B cell (primary cell): ENCODE data around the gene AQP5. TPM values are rescaled to one million over a fixed set of nuclear protein-coding genes. Genes with fewer than 3 reads are reported as not detected.
A peak's percentile ranks its signal among the peaks of the same experiment; 100 is the strongest.

Source experiments
- ATAC-seq: fragments of 200-7000 bp; cut with Tn5 transposase; one replicate; pipeline ENCODE4 v1.10.0; 2021; ENCODE audit warnings: low read depth, mild to moderate bottlenecking, moderate number of reproducible peaks, moderate library complexity
- CTCF ChIA-PET: fragments of 350-600 bp; sonication (Branson Sonifier 250); formaldehyde crosslinking; loops from one replicate; lab custom pipeline; 2021; ENCODE audit warnings: antibody characterized with exemption, inconsistent platforms; lab: Charles Lee
- POLR2A ChIA-PET: fragments of 350-600 bp; sonication (Branson Sonifier 250); formaldehyde crosslinking; loops from one replicate; lab custom pipeline; 2021; ENCODE audit warnings: antibody characterized with exemption; lab: Charles Lee
- DNase-seq: peaks from one replicate; pipeline ENCODE4 v3.0.0; 2013
- H2AFZ ChIP-seq: 2 replicates; pipeline ENCODE4 v1.6.1; 2012; ENCODE audit warnings: mild to moderate bottlenecking, low read depth, low read length; ENCODE audit not compliant: insufficient read depth, poor library complexity, severe bottlenecking
- H3K27ac ChIP-seq, 2 donors: 1 replicate in 1 of 2; 2 replicates in 1 of 2; pipeline ENCODE4 v1.5.1; 2012 to 2013; ENCODE audit warnings: low read length in 2 of 2, mild to moderate bottlenecking in 2 of 2, moderate library complexity in 1 of 2
- H3K27me3 ChIP-seq, 4 experiments: fragments of 200-600 bp in 1 of 4; sonication (generic) in 1 of 4; replicated peaks in 1 of 4; 1 replicate in 2 of 4; 2 replicates in 2 of 4; pipeline versions ENCODE4 v1.6.1 to v1.7.0; 2013 to 2016; ENCODE audit warnings: low read length in 3 of 4, mild to moderate bottlenecking in 2 of 4, mixed read lengths in 1 of 4, moderate library complexity in 1 of 4; ENCODE audit not compliant: insufficient read depth in 4 of 4, control insufficient read depth in 3 of 4; ENCODE audit errors: control extremely low read depth in 1 of 4
- H3K36me3 ChIP-seq, 2 experiments: replicated peaks in 1 of 2; 1 replicate in 1 of 2; 2 replicates in 1 of 2; pipeline versions ENCODE4 v1.6.1 to v1.7.1; 2013; ENCODE audit warnings: low read length in 1 of 2; ENCODE audit not compliant: insufficient read depth in 2 of 2, control insufficient read depth in 1 of 2; ENCODE audit errors: control extremely low read depth in 1 of 2, extremely low read depth in 1 of 2
- H3K4me1 ChIP-seq, 2 donors: fragments of 200-600 bp in 1 of 2; sonication (generic) in 1 of 2; 1 replicate in 1 of 2; 2 replicates in 1 of 2; pipeline versions ENCODE4 v1.5.1 to v1.6.1; 2013 to 2017; ENCODE audit warnings: low read length in 2 of 2; ENCODE audit not compliant: control insufficient read depth in 2 of 2, insufficient read depth in 2 of 2
- H3K4me2 ChIP-seq: replicated peaks from 2 replicates; pipeline ENCODE3; 2012; ENCODE audit warnings: mild to moderate bottlenecking, low read depth, low read length; ENCODE audit not compliant: poor library complexity, severe bottlenecking
- H3K4me3 ChIP-seq, 5 experiments: fragments of 200-600 bp in 1 of 5; sonication (generic) in 1 of 5; 1 replicate in 3 of 5; 2 replicates in 2 of 5; pipeline versions ENCODE4 v1.5.1 to v1.7.0; 2011 to 2016; ENCODE audit warnings: low read length in 4 of 5, mild to moderate bottlenecking in 4 of 5, low read depth in 2 of 5, control low read depth in 1 of 5, moderate library complexity in 1 of 5; ENCODE audit not compliant: insufficient read depth in 1 of 5; ENCODE audit errors: control extremely low read depth in 1 of 5, extremely low read depth in 1 of 5
- H3K79me2 ChIP-seq: fragments of 200-600 bp; sonication (generic); one replicate; pipeline ENCODE4 v1.6.0; 2016; ENCODE audit warnings: low read length; ENCODE audit not compliant: control insufficient read depth, insufficient read depth
- H3K9ac ChIP-seq: fragments of 200-600 bp; sonication (generic); 2 replicates; pipeline ENCODE4 v1.6.1; 2017; ENCODE audit warnings: mild to moderate bottlenecking, low read length, moderate library complexity
- H3K9me3 ChIP-seq, 3 donors: one replicate each; pipeline versions ENCODE4 v1.6.1 to v1.7.1; 2013; ENCODE audit warnings: low read length in 2 of 3; ENCODE audit not compliant: control insufficient read depth in 2 of 3, insufficient read depth in 1 of 3; ENCODE audit errors: control extremely low read depth in 1 of 3
- H4K20me1 ChIP-seq: 2 replicates; pipeline ENCODE4 v1.6.0; 2012; ENCODE audit warnings: mild to moderate bottlenecking, low read length; ENCODE audit not compliant: insufficient read depth, control insufficient read depth, poor library complexity, severe bottlenecking
- H3K27ac Mint-ChIP-seq: one replicate; pipeline ENCODE4 v1.8.0; 2021; ENCODE audit warnings: mixed read lengths
- H3K27me3 Mint-ChIP-seq: one replicate; pipeline ENCODE4 v1.8.0; 2021; ENCODE audit warnings: mixed read lengths
- H3K4me1 Mint-ChIP-seq: one replicate; pipeline ENCODE4 v1.8.0; 2021; ENCODE audit warnings: mixed read lengths
- H3K4me3 Mint-ChIP-seq: one replicate; pipeline ENCODE4 v1.8.0; 2021; ENCODE audit warnings: mixed read lengths
- H3K9me3 Mint-ChIP-seq: one replicate; pipeline ENCODE4 v1.8.0; 2022; ENCODE audit warnings: mixed read lengths; ENCODE audit not compliant: insufficient read depth
- EZH2 ChIP-seq: IDR thresholded peaks from 2 replicates; pipeline ENCODE4 v1.6.1; 2012; ENCODE audit warnings: borderline replicate concordance, low read depth, mild to moderate bottlenecking, moderate library complexity, low read length; ENCODE audit not compliant: insufficient read depth, poor library complexity, severe bottlenecking
- WGBS: methylation state at CpG from one replicate; pipeline ENCODE4 v1.1.5; 2013; ENCODE audit warnings: missing lambda C conversion rate; ENCODE audit not compliant: insufficient coverage; 5-methylcytosine and 5-hydroxymethylcytosine counted together
- intact Hi-C: fragments of 100-400 bp; cut with micrococcal nuclease; formaldehyde crosslinking; loops from one replicate; pipeline ENCODE4 v1.10.0; 2022
- polyA plus RNA-seq: library from polyadenylated mRNA; depleted of rRNA; stranded (reverse); fragments of >200 nt; gene quantifications from 2 replicates; pipeline ENCODE4 v1.2.3, GENCODE V29; 2012
- total RNA-seq, 2 donors: library from RNA; stranded (reverse); fragments of 120-200 nt in 1 of 2; gene quantifications; 1 replicate in 1 of 2; 2 replicates in 1 of 2; pipeline versions ENCODE4 v1.2.3 to v1.2.4, GENCODE V29; 2013 to 2022
- TF ChIP-seq, protein P1 (sequence below): fragments of 200-600 bp; IDR thresholded peaks from one replicate; pipeline ENCODE4 v1.8.0; 2022; ENCODE audit warnings: antibody characterized with exemption, mild to moderate bottlenecking

The AQP5 gene
- total and polyA plus RNA-seq, 2 donors (not counting 1 experiment from before 2014, with no cell fraction given), result not detected

DNA sequence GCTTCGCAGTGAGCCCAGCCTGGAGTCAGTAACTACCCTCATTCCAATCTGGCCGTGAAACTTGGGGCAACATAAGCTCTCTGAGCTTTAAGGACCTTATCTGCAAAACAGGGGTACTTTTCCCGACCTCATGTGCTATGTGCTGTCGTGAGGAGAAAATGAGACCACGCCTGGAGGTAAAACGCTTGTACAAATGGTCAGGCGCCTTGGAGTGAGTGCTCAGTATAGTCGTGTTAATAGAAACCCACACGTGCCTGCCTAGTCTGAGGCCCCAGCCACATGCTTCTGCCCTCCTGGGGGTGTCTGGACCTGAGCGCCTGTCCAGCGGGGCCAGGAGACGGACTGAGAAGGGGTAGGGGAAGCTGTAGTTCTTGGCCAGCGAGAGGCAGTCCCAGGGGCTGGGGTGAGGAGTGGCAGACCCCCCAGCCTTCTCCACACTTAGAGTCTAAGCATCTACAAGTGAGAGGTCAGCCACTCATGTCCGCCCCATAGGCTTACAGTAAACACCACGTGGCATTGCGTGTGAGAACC is 4.9 kb downstream of the AQP5 start:
- no peak overlapping the region for H3K27ac ChIP-seq
- peak overlapping the region; percentile 84 for H2AFZ ChIP-seq
- H3K4me3 ChIP-seq, result no peak overlapping the region
- ATAC-seq (no peak), DNase-seq (no peak)
- WGBS, result 34% methylated on average over 11 of the region's 16 CpGs
- TF ChIP-seq, protein P1, sequence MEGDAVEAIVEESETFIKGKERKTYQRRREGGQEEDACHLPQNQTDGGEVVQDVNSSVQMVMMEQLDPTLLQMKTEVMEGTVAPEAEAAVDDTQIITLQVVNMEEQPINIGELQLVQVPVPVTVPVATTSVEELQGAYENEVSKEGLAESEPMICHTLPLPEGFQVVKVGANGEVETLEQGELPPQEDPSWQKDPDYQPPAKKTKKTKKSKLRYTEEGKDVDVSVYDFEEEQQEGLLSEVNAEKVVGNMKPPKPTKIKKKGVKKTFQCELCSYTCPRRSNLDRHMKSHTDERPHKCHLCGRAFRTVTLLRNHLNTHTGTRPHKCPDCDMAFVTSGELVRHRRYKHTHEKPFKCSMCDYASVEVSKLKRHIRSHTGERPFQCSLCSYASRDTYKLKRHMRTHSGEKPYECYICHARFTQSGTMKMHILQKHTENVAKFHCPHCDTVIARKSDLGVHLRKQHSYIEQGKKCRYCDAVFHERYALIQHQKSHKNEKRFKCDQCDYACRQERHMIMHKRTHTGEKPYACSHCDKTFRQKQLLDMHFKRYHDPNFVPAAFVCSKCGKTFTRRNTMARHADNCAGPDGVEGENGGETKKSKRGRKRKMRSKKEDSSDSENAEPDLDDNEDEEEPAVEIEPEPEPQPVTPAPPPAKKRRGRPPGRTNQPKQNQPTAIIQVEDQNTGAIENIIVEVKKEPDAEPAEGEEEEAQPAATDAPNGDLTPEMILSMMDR, result no peak
- no peak for TF ChIP-seq EZH2
- no peak overlapping the region for H3K9ac ChIP-seq
- no peaks in the 10 kb centered on the region for H3K9me3 Mint-ChIP-seq
- intact Hi-C loops, result loop anchor here (2.0 kb wide), 1 partner anchor 208 kb away; no protein-coding TSS in a partner anchor
- H3K4me1 Mint-ChIP-seq, result peaks cover 7% of the 10 kb centered on the region
- H3K27me3 ChIP-seq, result peaks cover 0 to 64% (median 16%) of the 10 kb centered on the region in 4 experiments
- H3K4me3 Mint-ChIP-seq, result peak overlapping the region; percentile 81
- H3K4me2 ChIP-seq, result peak overlapping the region; percentile 97
- CTCF ChIA-PET, result interaction anchor here (0.6 to 6.5 kb wide), 36 partner anchors 8 to 348 kb away, joined by 3 to 93 read pairs (median 6); partner anchors contain the start of gene AQP2
- peaks cover 11% of the 10 kb centered on the region in 2 donors for H3K4me1 ChIP-seq
- H3K27ac Mint-ChIP-seq, result no peak overlapping the region
- H3K36me3 ChIP-seq, result no peaks in the 10 kb centered on the region
- H3K9me3 ChIP-seq, result no peaks in the 10 kb centered on the region
- no peaks in the 10 kb centered on the region for H3K79me2 ChIP-seq
- H3K27me3 Mint-ChIP-seq, result peaks cover 43% of the 10 kb centered on the region
- POLR2A ChIA-PET, result no interaction called here
- H4K20me1 ChIP-seq, result no peaks in the 10 kb centered on the region

DNA sequence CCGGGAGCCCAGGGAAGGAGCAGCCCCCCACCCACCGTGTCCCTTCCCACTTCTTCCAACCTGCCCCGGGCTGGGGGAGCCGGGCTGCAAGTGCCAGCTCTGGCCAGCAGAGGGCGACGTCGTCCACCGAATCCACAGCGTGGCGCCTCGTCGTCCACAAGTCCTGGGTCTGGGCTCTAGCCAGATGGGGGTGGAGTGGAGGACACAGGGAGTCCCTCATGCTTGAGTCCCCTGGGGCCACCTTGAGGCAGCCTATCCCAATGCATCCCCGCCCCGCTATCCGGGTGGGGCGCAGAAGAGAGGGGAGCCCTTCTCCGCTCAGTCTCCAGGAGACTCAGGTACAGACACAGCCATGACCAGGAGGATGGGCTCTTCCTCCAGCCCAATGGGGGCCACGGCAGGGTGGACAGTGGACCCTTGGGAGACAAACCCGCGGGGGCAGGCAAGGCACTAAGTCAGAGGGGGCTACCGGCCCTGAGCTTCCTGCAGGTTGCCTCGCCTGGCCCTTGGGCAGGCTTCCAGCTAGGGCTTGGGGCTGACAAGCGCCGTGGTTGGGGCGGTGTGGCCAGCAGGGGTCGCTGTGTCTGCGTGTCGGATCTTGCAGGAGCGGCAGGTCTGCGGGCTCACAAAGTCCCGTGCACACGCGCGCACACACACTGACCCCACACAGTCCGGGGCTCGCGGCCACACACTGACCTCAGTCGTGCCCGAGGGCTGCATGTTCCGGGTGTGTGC is 5.5 kb downstream of the AQP5 start:
- Mint-ChIP-seq H3K27me3 (peaks cover 43% of the 10 kb centered on the region), H3K4me1 (peaks cover 7% of the 10 kb centered on the region), H3K27ac (no peak overlapping the region), H3K4me3 (peak overlapping the region; percentile 81), H3K9me3 (no peaks in the 10 kb centered on the region)
- peak overlapping the region; percentile 84 for H2AFZ ChIP-seq
- peak overlapping the region; percentile 97 for H3K4me2 ChIP-seq
- H3K4me3 ChIP-seq, result peak overlapping the region; percentile 7 to 66 (median 45)
- H3K4me1 ChIP-seq, result peaks cover 11% of the 10 kb centered on the region in 2 donors
- no peaks in the 10 kb centered on the region for H3K9me3 ChIP-seq
- POLR2A ChIA-PET, result no interaction called here
- H3K27me3 ChIP-seq, result peaks cover 0 to 64% (median 16%) of the 10 kb centered on the region in 4 experiments
- CTCF ChIA-PET, result interaction anchor here (0.6 to 6.5 kb wide), 40 partner anchors 9 to 347 kb away, joined by 3 to 93 read pairs (median 5); partner anchors contain the start of genes AQP2 and TMBIM6
- peak; percentile 91 for ATAC-seq
- H4K20me1 ChIP-seq, result no peaks in the 10 kb centered on the region
- peak; percentile 91 for DNase-seq
- no peaks in the 10 kb centered on the region for H3K36me3 ChIP-seq
- intact Hi-C loops, result loop anchor here (2.0 kb wide), 1 partner anchor 208 kb away; no protein-coding TSS in a partner anchor
- 3% methylated on average over 38 of the region's 40 CpGs for whole genome bisulfite sequencing
- no peak overlapping the region for H3K27ac ChIP-seq
- no peaks in the 10 kb centered on the region for H3K79me2 ChIP-seq
- TF ChIP-seq, protein P1, result peak; percentile 91
- TF ChIP-seq EZH2, result no peak
- H3K9ac ChIP-seq, result peak overlapping the region; percentile 69
